ENCODE measurements around the gene OTUB2.

The OTUB2 gene

GRCh38 chr14:94079891-94080620 is 53.9 kb downstream of the OTUB2 start:
- intact Hi-C loops (cut with DNase I): loop anchor here (2.0 to 5.0 kb wide), 3 partner anchors 47 to 97 kb away; partner anchors contain the start of gene IFI27L2
- DNase-seq: no peak

GRCh38 chr14:94080621-94081385 is 54.7 kb downstream of the OTUB2 start, which contains the start of the genes DDX24 and IFI27L1:
Gene DDX24 (minus strand): TSS chr14:94081202. CDS start chr14:94079742, 1,460 bp downstream.
Gene IFI27L1 (plus strand): TSS chr14:94081310. CDS start chr14:94096938, 15,628 bp downstream.
- intact Hi-C loops (cut with DNase I): loop anchor here (2.0 to 5.0 kb wide), 3 partner anchors 46 to 96 kb away; partner anchors contain the start of gene IFI27L2
- peak; percentile 94 to 100 (median 98) for DNase-seq

- no peak for DNase-seq
- intact Hi-C loops (cut with DNase I): loop anchor here (2.0 to 5.0 kb wide), 3 partner anchors 46 to 96 kb away; partner anchors contain the start of gene IFI27L2
Measured at GRCh38 chr14:94081386-94081820, 55.3 kb downstream of the OTUB2 start.

GRCh38 chr14:94087891-94088290 is 61.8 kb downstream of the OTUB2 start:
- DNase-seq: no peak
- intact Hi-C loops (cut with DNase I): no loop called here

GRCh38 chr14:94088516-94088915 is 62.4 kb downstream of the OTUB2 start:
- no peak for DNase-seq
- intact Hi-C loops (cut with DNase I): no loop called here

GRCh38 chr14:94089479-94089878 is 63.3 kb downstream of the OTUB2 start:
- DNase-seq: no peak
- intact Hi-C loops (cut with DNase I): no loop called here

- no peak for DNase-seq
- intact Hi-C loops (cut with DNase I): no loop called here
Measured at GRCh38 chr14:94093418-94093817, 67.3 kb downstream of the OTUB2 start.

- intact Hi-C loops (cut with DNase I): no loop called here
Measured at GRCh38 chr14:94097091-94097490, 71.0 kb downstream of the OTUB2 start.

More at GRCh38 chr14:94097091-94097490, 71.0 kb downstream of the OTUB2 start:
- no peak for DNase-seq
